IPS DF 6.9 (cell line): ENCODE data around the gene DUSP28.
"Not testable (repeated sequence)": the region's sequence is repeated elsewhere in the genome, so short reads cannot be mapped to it uniquely, and the experiment has no call there.

Experiments used
- DNase-seq: peaks from one replicate; pipeline ENCODE4 v3.0.0-alpha.2; 2013; ENCODE audit warnings: low read depth, low spot score
- H3K27ac ChIP-seq: one replicate; pipeline ENCODE4 v1.5.1; 2013; ENCODE audit warnings: low read length, control low read depth
- H3K27me3 ChIP-seq: 2 replicates; pipeline ENCODE4 v1.6.1; 2013; ENCODE audit warnings: mild to moderate bottlenecking, low read length; ENCODE audit not compliant: control insufficient read depth, insufficient read depth
- H3K36me3 ChIP-seq: 2 replicates; pipeline ENCODE4 v1.6.1; 2013; ENCODE audit warnings: low read length; ENCODE audit not compliant: control insufficient read depth, insufficient read depth
- H3K4me1 ChIP-seq: 2 replicates; pipeline ENCODE4 v1.6.1; 2013; ENCODE audit warnings: low read length; ENCODE audit not compliant: control insufficient read depth, insufficient read depth
- H3K4me3 ChIP-seq: 2 replicates; pipeline ENCODE4 v1.5.1; 2013; ENCODE audit warnings: mild to moderate bottlenecking, low read length
- H3K9me3 ChIP-seq: 2 replicates; pipeline ENCODE4 v1.6.1; 2013; ENCODE audit warnings: low read length, inconsistent platforms; ENCODE audit not compliant: control insufficient read depth, insufficient read depth
- WGBS: extraction: QIAGEN DNeasy Blood & Tissue Kit; methylation state at CpG from one replicate; pipeline ENCODE4 v1.1.7; 2013; ENCODE audit warnings: mixed read lengths, missing lambda C conversion rate; ENCODE audit not compliant: insufficient read length, insufficient coverage; 5-methylcytosine and 5-hydroxymethylcytosine counted together

Gene DUSP28

GRCh38 chr2:240527153-240527750 is 32.9 kb upstream of the DUSP28 start:
- no CpG with 5 or more reads among the region's 3 CpGs for WGBS
- Histone ChIP-seq H3K9me3 (peaks cover 8% of the 10 kb centered on the region), H3K4me3 (no peak overlapping the region), H3K4me1 (no peaks in the 10 kb centered on the region), H3K27ac (no peak overlapping the region), H3K27me3 (no peaks in the 10 kb centered on the region), H3K36me3 (peaks cover 5% of the 10 kb centered on the region; the same call in 1 of the 2 replicates)
- no peak for DNase-seq

- no peaks in the 10 kb centered on the region for H3K4me1 ChIP-seq
- no CpG with 5 or more reads among the region's 13 CpGs for WGBS
- DNase-seq, result no peak
- no peak overlapping the region for H3K4me3 ChIP-seq
- H3K9me3 ChIP-seq, result peaks cover 8% of the 10 kb centered on the region
- H3K27ac ChIP-seq, result no peak overlapping the region
- H3K27me3 ChIP-seq, result no peaks in the 10 kb centered on the region
- peaks cover 5% of the 10 kb centered on the region; the same call in 1 of the 2 replicates for H3K36me3 ChIP-seq
Observed at GRCh38 chr2:240528406-240529040, 31.6 kb upstream of the DUSP28 start.

GRCh38 chr2:240529344-240529999 is 30.7 kb upstream of the DUSP28 start:
- DNase-seq, result no peak
- H3K9me3 ChIP-seq, result peaks cover 8% of the 10 kb centered on the region
- H3K27me3 ChIP-seq, result no peaks in the 10 kb centered on the region
- no peak overlapping the region for H3K4me3 ChIP-seq
- H3K27ac ChIP-seq, result no peak overlapping the region
- H3K4me1 ChIP-seq, result no peaks in the 10 kb centered on the region
- WGBS, result no CpG with 5 or more reads among the region's 16 CpGs
- H3K36me3 ChIP-seq, result peaks cover 2% of the 10 kb centered on the region; the same call in 1 of the 2 replicates

GRCh38 chr2:240530181-240530580 is 30.0 kb upstream of the DUSP28 start:
- H3K4me1 ChIP-seq, result no peaks in the 10 kb centered on the region
- peaks cover 8% of the 10 kb centered on the region for H3K9me3 ChIP-seq
- no peaks in the 10 kb centered on the region for H3K27me3 ChIP-seq
- H3K27ac ChIP-seq, result no peak overlapping the region
- no peak for DNase-seq
- H3K4me3 ChIP-seq, result no peak overlapping the region
- no CpG with 5 or more reads among the region's 7 CpGs for WGBS
- H3K36me3 ChIP-seq, result peaks cover 2% of the 10 kb centered on the region; the same call in 1 of the 2 replicates

GRCh38 chr2:240531038-240531437 is 29.1 kb upstream of the DUSP28 start:
- Histone ChIP-seq H3K4me1 (no peaks in the 10 kb centered on the region), H3K9me3 (peaks cover 2% of the 10 kb centered on the region), H3K27ac (no peak overlapping the region), H3K27me3 (no peaks in the 10 kb centered on the region), H3K4me3 (no peak overlapping the region), H3K36me3 (no peaks in the 10 kb centered on the region; the same call in 1 of the 2 replicates)
- WGBS, result no CpG with 5 or more reads among the region's 5 CpGs
- DNase-seq, result no peak

GRCh38 chr2:240532031-240532775 is 28.0 kb upstream of the DUSP28 start:
- Histone ChIP-seq H3K9me3 (no peaks in the 10 kb centered on the region), H3K4me1 (no peaks in the 10 kb centered on the region), H3K36me3 (no peaks in the 10 kb centered on the region; the same call in 1 of the 2 replicates), H3K27ac (no peak overlapping the region), H3K27me3 (no peaks in the 10 kb centered on the region), H3K4me3 (no peak overlapping the region)
- DNase-seq, result no peak
- no CpG with 5 or more reads among the region's 1 CpG for WGBS

- Histone ChIP-seq H3K36me3 (no peaks in the 10 kb centered on the region; the same call in 1 of the 2 replicates), H3K4me3 (no peak overlapping the region), H3K9me3 (no peaks in the 10 kb centered on the region), H3K27ac (no peak overlapping the region), H3K4me1 (peaks cover 2% of the 10 kb centered on the region; the same call in 1 of the 2 replicates), H3K27me3 (no peaks in the 10 kb centered on the region)
- DNase-seq, result no peak
- no CpG with 5 or more reads among the region's 43 CpGs for WGBS
Observed at GRCh38 chr2:240538031-240538780, 22.0 kb upstream of the DUSP28 start.

GRCh38 chr2:240539101-240539500 is 21.1 kb upstream of the DUSP28 start:
- H3K36me3 ChIP-seq, H3K4me3 ChIP-seq, DNase-seq, H3K27me3 ChIP-seq, H3K27ac ChIP-seq, H3K4me1 ChIP-seq, H3K9me3 ChIP-seq: not testable (repeated sequence)
- WGBS, result no CpG with 5 or more reads among the region's 17 CpGs

- Histone ChIP-seq H3K27me3 (no peaks in the 10 kb centered on the region), H3K36me3 (no peaks in the 10 kb centered on the region; the same call in 1 of the 2 replicates)
Observed at GRCh38 chr2:240539906-240540305, 20.3 kb upstream of the DUSP28 start.

GRCh38 chr2:240551288-240551687 is 8.9 kb upstream of the DUSP28 start:
- no peak for DNase-seq
- H3K4me1 ChIP-seq, result no peaks in the 10 kb centered on the region
- whole genome bisulfite sequencing, result no CpG with 5 or more reads among the region's 4 CpGs
- no peaks in the 10 kb centered on the region for H3K27me3 ChIP-seq
- no peak overlapping the region for H3K27ac ChIP-seq
- H3K4me3 ChIP-seq, result no peak overlapping the region
- peaks cover 2% of the 10 kb centered on the region for H3K9me3 ChIP-seq
- H3K36me3 ChIP-seq, result no peaks in the 10 kb centered on the region

More at GRCh38 chr2:240539906-240540305, 20.3 kb upstream of the DUSP28 start:
- H3K4me3 ChIP-seq, result no peak overlapping the region
- DNase-seq, result no peak
- peaks cover 2% of the 10 kb centered on the region; the same call in 1 of the 2 replicates for H3K4me1 ChIP-seq
- no peaks in the 10 kb centered on the region for H3K9me3 ChIP-seq
- H3K27ac ChIP-seq, result no peak overlapping the region
